Chondrocyte (in vitro differentiated cells): Measurements from ENCODE around the gene ERMN. TPM values are rescaled to one million over a fixed set of nuclear protein-coding genes. Genes with fewer than 3 reads are reported as not detected.
"Not testable (repeated sequence)": the region's sequence is repeated elsewhere in the genome, so short reads cannot be mapped to it uniquely, and the experiment has no call there.

ENCODE experiments used
- DNase-seq: peaks from one replicate; pipeline ENCODE4 v3.0.0; 2021; ENCODE audit warnings: mixed read lengths, low spot score
- H3K27ac Mint-ChIP-seq: one replicate; pipeline ENCODE4 v1.8.0; 2021; ENCODE audit warnings: mild to moderate bottlenecking, moderate library complexity, mixed read lengths; ENCODE audit not compliant: unreplicated experiment
- H3K27me3 Mint-ChIP-seq: 2 replicates; pipeline ENCODE4 v1.8.0; 2021; ENCODE audit warnings: low read depth, mixed read lengths
- H3K36me3 Mint-ChIP-seq: 2 replicates; pipeline ENCODE4 v1.8.0; 2021; ENCODE audit warnings: low read depth, mixed read lengths
- H3K4me1 Mint-ChIP-seq: 2 replicates; pipeline ENCODE4 v1.8.0; 2021; ENCODE audit warnings: low read depth, mild to moderate bottlenecking, mixed read lengths
- H3K4me3 Mint-ChIP-seq: one replicate; pipeline ENCODE4 v1.8.0; 2021; ENCODE audit warnings: mild to moderate bottlenecking, moderate library complexity, mixed read lengths; ENCODE audit not compliant: unreplicated experiment
- H3K9me3 Mint-ChIP-seq: 2 replicates; pipeline ENCODE4 v1.8.0; 2021; ENCODE audit warnings: low read depth, mixed read lengths
- total RNA-seq: library from RNA; stranded (reverse); gene quantifications from 3 replicates; pipeline ENCODE4 v1.2.1, GENCODE V29; 2021
- TF ChIP-seq, protein P1 (sequence below): fragments of 200-600 bp; sonication (generic); IDR thresholded peaks from 2 replicates; pipeline ENCODE4 v1.5.0; 2021; ENCODE audit warnings: antibody characterized with exemption, mild to moderate bottlenecking, moderate library complexity

Gene ERMN
- total RNA-seq, 1 donor from 2014 or later = not detected

- Mint-ChIP-seq H3K9me3 (peaks cover 7% of the 10 kb centered on the region), H3K4me3 (no peak overlapping the region), H3K27me3 (no peaks in the 10 kb centered on the region), H3K27ac (no peak overlapping the region), H3K4me1 (no peaks in the 10 kb centered on the region), H3K36me3 (peaks cover 7% of the 10 kb centered on the region)
- DNase-seq = no peak
- TF ChIP-seq, protein P1, sequence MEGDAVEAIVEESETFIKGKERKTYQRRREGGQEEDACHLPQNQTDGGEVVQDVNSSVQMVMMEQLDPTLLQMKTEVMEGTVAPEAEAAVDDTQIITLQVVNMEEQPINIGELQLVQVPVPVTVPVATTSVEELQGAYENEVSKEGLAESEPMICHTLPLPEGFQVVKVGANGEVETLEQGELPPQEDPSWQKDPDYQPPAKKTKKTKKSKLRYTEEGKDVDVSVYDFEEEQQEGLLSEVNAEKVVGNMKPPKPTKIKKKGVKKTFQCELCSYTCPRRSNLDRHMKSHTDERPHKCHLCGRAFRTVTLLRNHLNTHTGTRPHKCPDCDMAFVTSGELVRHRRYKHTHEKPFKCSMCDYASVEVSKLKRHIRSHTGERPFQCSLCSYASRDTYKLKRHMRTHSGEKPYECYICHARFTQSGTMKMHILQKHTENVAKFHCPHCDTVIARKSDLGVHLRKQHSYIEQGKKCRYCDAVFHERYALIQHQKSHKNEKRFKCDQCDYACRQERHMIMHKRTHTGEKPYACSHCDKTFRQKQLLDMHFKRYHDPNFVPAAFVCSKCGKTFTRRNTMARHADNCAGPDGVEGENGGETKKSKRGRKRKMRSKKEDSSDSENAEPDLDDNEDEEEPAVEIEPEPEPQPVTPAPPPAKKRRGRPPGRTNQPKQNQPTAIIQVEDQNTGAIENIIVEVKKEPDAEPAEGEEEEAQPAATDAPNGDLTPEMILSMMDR = no peak
These were observed 42.2 kb downstream of the ERMN start for GRCh38 chr2:157283468-157283867.

DNA sequence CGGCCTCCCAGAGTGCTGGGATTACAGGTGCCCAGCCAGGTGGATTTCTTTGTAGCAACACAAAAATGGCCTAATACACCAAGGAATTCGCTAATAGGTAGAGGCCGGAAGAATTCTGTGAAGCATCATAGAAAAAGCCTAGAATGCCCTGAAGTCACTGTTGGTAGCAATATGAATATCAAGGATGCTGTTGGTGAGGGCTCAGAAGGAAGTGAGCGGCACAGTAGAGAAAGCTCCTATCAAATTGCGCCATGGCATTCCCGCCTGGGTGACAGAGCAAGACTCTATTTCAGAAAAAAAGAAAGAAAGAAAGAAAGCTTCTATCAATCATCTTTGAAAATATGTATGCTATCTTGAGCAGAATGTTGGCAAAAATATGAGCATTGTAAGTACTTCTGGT, 44.3 kb downstream of the ERMN start:
- TF ChIP-seq, protein P1 = no peak
- no peak for DNase-seq
- Mint-ChIP-seq H3K4me1 (no peaks in the 10 kb centered on the region), H3K27ac (no peak overlapping the region), H3K36me3 (peaks cover 12% of the 10 kb centered on the region), H3K9me3 (peaks cover 18% of the 10 kb centered on the region), H3K4me3 (no peak overlapping the region), H3K27me3 (no peaks in the 10 kb centered on the region)

DNA sequence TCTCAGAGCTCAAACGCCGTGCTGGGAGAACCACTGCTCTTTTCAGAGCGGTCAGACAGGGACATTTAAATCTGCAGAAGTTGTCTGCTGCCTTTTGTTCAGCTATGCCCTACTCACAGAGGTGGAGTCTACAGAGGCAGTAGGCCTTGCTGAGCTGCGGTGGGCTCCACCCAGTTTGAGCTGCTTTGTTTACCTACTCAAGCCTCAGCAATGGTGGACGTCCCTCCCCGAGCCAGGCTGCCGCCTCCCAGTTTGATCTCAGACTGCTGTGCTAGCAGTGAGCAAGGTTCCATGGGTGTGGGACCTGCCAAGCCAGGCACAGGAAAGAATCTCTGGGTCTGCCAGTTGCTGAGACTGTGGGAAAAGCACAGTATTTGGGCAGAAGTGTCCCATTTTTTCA, 46.3 kb downstream of the ERMN start:
- not testable (repeated sequence) for H3K4me3 Mint-ChIP-seq, H3K27ac Mint-ChIP-seq, H3K27me3 Mint-ChIP-seq, H3K4me1 Mint-ChIP-seq, DNase-seq
- Mint-ChIP-seq H3K9me3 (peaks cover 23% of the 10 kb centered on the region), H3K36me3 (peaks cover 15% of the 10 kb centered on the region)

DNA sequence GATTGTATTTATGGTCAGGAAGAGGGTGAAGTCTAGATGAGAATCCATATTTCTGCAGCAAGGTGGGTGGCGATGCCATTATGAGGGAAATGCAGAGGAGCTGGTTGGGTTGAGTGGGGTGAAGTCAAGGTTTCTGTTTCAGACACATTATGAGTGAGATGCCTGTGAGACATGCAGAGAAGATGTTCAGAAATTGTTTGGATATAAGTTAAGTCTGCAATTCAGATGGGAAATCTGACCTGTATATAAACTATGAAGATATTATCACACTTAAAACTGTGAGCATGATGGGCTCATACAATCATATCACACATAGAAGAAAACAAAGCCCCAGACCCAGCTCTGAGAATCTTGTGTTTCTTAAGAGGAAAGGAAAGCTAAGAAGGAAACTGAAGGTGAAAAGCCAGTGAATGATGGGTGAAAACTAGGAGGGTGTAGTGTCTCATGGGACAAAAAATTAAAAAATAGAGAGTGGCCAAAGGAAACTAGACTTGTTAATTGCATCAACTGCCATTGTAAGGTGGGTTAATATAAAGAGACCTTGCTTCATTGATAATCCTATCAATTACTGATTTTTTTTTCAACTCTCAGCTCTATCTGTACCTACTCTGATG, 53.9 kb downstream of the ERMN start:
- H3K27ac Mint-ChIP-seq = no peak overlapping the region
- TF ChIP-seq, protein P1 = no peak

GRCh38 chr2:157269922-157270321, 55.7 kb downstream of the ERMN start:
- no peak for DNase-seq
- H3K27ac Mint-ChIP-seq = no peak overlapping the region
- peaks cover 2% of the 10 kb centered on the region for H3K4me1 Mint-ChIP-seq
- H3K27me3 Mint-ChIP-seq = no peaks in the 10 kb centered on the region
- H3K9me3 Mint-ChIP-seq = peaks cover 3% of the 10 kb centered on the region
- TF ChIP-seq, protein P1 = no peak
- H3K4me3 Mint-ChIP-seq = no peak overlapping the region
- peaks cover 6% of the 10 kb centered on the region for H3K36me3 Mint-ChIP-seq

More for the DNA sequence above, 53.9 kb downstream of the ERMN start:
- no peak overlapping the region for H3K4me3 Mint-ChIP-seq
- no peak for DNase-seq
- H3K9me3 Mint-ChIP-seq = peaks cover 6% of the 10 kb centered on the region
- no peaks in the 10 kb centered on the region for H3K27me3 Mint-ChIP-seq
- peaks cover 7% of the 10 kb centered on the region for H3K36me3 Mint-ChIP-seq
- no peaks in the 10 kb centered on the region for H3K4me1 Mint-ChIP-seq

DNA sequence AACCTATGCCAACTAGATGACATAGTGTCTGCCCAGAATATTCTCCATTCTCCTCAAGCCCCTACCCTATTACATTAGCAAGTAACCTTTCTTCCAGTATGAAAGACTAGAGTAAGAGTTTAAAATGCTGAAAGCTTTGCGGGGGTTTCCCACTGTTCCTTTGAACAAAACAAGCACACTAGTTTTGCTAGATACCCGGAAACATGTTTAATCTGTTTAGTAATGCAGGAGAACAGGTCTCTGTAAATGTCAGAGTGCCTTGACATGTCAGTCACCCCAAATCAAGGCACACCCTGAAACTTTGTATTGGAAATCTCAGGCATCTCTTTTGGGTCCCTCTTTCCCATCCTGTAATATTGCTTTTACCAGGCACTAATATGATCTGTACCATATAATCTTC, 56.6 kb downstream of the ERMN start:
- no peaks in the 10 kb centered on the region for H3K27me3 Mint-ChIP-seq
- H3K4me1 Mint-ChIP-seq = peaks cover 10% of the 10 kb centered on the region
- DNase-seq = no peak
- peaks cover 5% of the 10 kb centered on the region for H3K36me3 Mint-ChIP-seq
- H3K27ac Mint-ChIP-seq = no peak overlapping the region
- no peaks in the 10 kb centered on the region for H3K9me3 Mint-ChIP-seq
- TF ChIP-seq, protein P1 = no peak
- H3K4me3 Mint-ChIP-seq = no peak overlapping the region
